ENCODE results near the gene SLC25A33. TPM values are rescaled to one million over a fixed set of nuclear protein-coding genes. Genes with fewer than 3 reads are reported as not detected.

Gene SLC25A33
- total RNA-seq, 6 donors from 2014 or later, result 2.1 to 13.2 (median 4.6) TPM

- DNase-seq, result peak in 1 of 2 donors; percentile 55
These were observed 64.0 kb downstream of the SLC25A33 start for GRCh38 chr1:9603307-9603706.

GRCh38 chr1:9603766-9604753, 64.8 kb downstream of the SLC25A33 start:
- Histone ChIP-seq H3K36me3 (peaks cover 3 to 73% (median 48%) of the 10 kb centered on the region in 4 donors), H3K27me3 (no peaks in the 10 kb centered on the region), H3K4me3 (no peak overlapping the region), H3K9me3 (no peaks in the 10 kb centered on the region), H3K4me1 (no peaks in the 10 kb centered on the region), H3K27ac (no peak overlapping the region)
- DNase-seq (peak in 1 of 2 donors; percentile 52), ATAC-seq (ENCODE audit: low FRiP score in 2 of 2) (no peak)
- no peak for TF ChIP-seq CTCF (IDR thresholded peaks at IDR 0.05)
- TF ChIP-seq POLR2A (IDR thresholded peaks at IDR 0.05), result no peak
- no peak for TF ChIP-seq EP300 (IDR thresholded peaks at IDR 0.05)
- TF ChIP-seq POLR2AphosphoS5 (IDR thresholded peaks at IDR 0.05), result no peak
- 91 to 94% methylated on average over 27 to 42 of the region's 42 CpGs for WGBS, 2 donors

More at GRCh38 chr1:9603307-9603706, 64.0 kb downstream of the SLC25A33 start:
- H3K4me3 ChIP-seq, result no peak overlapping the region
- peak in 1 of 2 donors; percentile 4 for ATAC-seq (ENCODE audit: low FRiP score in 2 of 2)
- peaks cover 3 to 73% (median 51%) of the 10 kb centered on the region in 4 donors for H3K36me3 ChIP-seq
- H3K27ac ChIP-seq, result no peak overlapping the region
- no peaks in the 10 kb centered on the region for H3K9me3 ChIP-seq
- no peaks in the 10 kb centered on the region for H3K4me1 ChIP-seq
- H3K27me3 ChIP-seq, result no peaks in the 10 kb centered on the region
- no peak for TF ChIP-seq POLR2A (IDR thresholded peaks at IDR 0.05)
- TF ChIP-seq CTCF (IDR thresholded peaks at IDR 0.05), result no peak
- TF ChIP-seq EP300 (IDR thresholded peaks at IDR 0.05), result no peak
- TF ChIP-seq POLR2AphosphoS5 (IDR thresholded peaks at IDR 0.05), result no peak
- 92 to 100% methylated on average over 4 to 13 of the region's 14 CpGs for WGBS, 2 donors

GRCh38 chr1:9604836-9605235, 65.6 kb downstream of the SLC25A33 start:
- no peak for DNase-seq
- H3K4me1 ChIP-seq, result no peaks in the 10 kb centered on the region
- H3K36me3 ChIP-seq, result peaks cover 3 to 73% (median 49%) of the 10 kb centered on the region in 4 donors
- no peak overlapping the region for H3K4me3 ChIP-seq
- WGBS, 2 donors, result 88 to 94% methylated on average over 14 to 15 of the region's 15 CpGs
- no peak overlapping the region for H3K27ac ChIP-seq
- TF ChIP-seq CTCF (IDR thresholded peaks at IDR 0.05), result no peak
- no peak for TF ChIP-seq POLR2AphosphoS5 (IDR thresholded peaks at IDR 0.05)
- TF ChIP-seq POLR2A (IDR thresholded peaks at IDR 0.05), result no peak
- no peak for TF ChIP-seq EP300 (IDR thresholded peaks at IDR 0.05)
- no peak for ATAC-seq (ENCODE audit: low FRiP score in 2 of 2)
- no peaks in the 10 kb centered on the region for H3K27me3 ChIP-seq
- no peaks in the 10 kb centered on the region for H3K9me3 ChIP-seq

- Histone ChIP-seq H3K4me3 (no peak overlapping the region), H3K36me3 (peaks cover 2 to 76% (median 56%) of the 10 kb centered on the region in 4 donors), H3K27me3 (no peaks in the 10 kb centered on the region), H3K4me1 (no peaks in the 10 kb centered on the region), H3K9me3 (no peaks in the 10 kb centered on the region), H3K27ac (no peak overlapping the region)
- WGBS, 2 donors, result 95 to 96% methylated on average over 8 to 14 of the region's 14 CpGs
- ATAC-seq (ENCODE audit: low FRiP score in 2 of 2), result no peak
- no peak for TF ChIP-seq POLR2AphosphoS5 (IDR thresholded peaks at IDR 0.05)
- no peak for TF ChIP-seq EP300 (IDR thresholded peaks at IDR 0.05)
- TF ChIP-seq CTCF (IDR thresholded peaks at IDR 0.05), result no peak
- TF ChIP-seq POLR2A (IDR thresholded peaks at IDR 0.05), result no peak
- DNase-seq, result peak in 1 of 2 donors; percentile 54
These were observed 66.7 kb downstream of the SLC25A33 start for GRCh38 chr1:9605946-9606455.
